Lower leg skin (tissue), 3 donors: ENCODE data around the gene MRAP2.

Experiments used
- CTCF ChIP-seq, 3 donors: fragments of 450-650 bp; IDR thresholded peaks; one replicate each; pipeline ENCODE4 v1.5.1; 2016; ENCODE audit warnings: antibody characterized with exemption in 3 of 3, mild to moderate bottlenecking in 3 of 3, moderate library complexity in 2 of 3
- POLR2A ChIP-seq, 2 donors: fragments of 450-650 bp; IDR thresholded peaks; one replicate each; pipeline ENCODE4 v1.6.1; 2016 to 2017; ENCODE audit warnings: antibody characterized with exemption in 2 of 2, mild to moderate bottlenecking in 1 of 2, moderate library complexity in 1 of 2

GRCh38 chr6:84027340-84028181, 6.0 kb upstream of the MRAP2 start:
- TF ChIP-seq CTCF (IDR thresholded peaks at IDR 0.05) (no peak), POLR2A (IDR thresholded peaks at IDR 0.05) (no peak)
